Liver (tissue), 9 donors: Measurements from ENCODE around the gene TEX264. TPM values are rescaled to one million over a fixed set of nuclear protein-coding genes. Genes with fewer than 3 reads are reported as not detected.

ENCODE experiments used
- DNase-seq: peaks from one replicate; pipeline ENCODE4 v3.0.0-alpha.2; 2017; ENCODE audit warnings: low spot score
- H3K27ac ChIP-seq, 2 donors: one replicate each; pipeline ENCODE4 v1.7.0; 2013; ENCODE audit warnings: inconsistent platforms in 2 of 2, low read length in 2 of 2, control low read depth in 1 of 2, low read depth in 1 of 2, mild to moderate bottlenecking in 1 of 2
- H3K27me3 ChIP-seq, 4 donors: one replicate each; pipeline versions ENCODE4 v1.6.1 to v1.7.0; 2013; ENCODE audit warnings: low read length in 3 of 4, inconsistent platforms in 1 of 4, mild to moderate bottlenecking in 1 of 4, moderate library complexity in 1 of 4; ENCODE audit not compliant: control insufficient read depth in 4 of 4, insufficient read depth in 4 of 4
- H3K36me3 ChIP-seq, 4 donors: one replicate each; pipeline versions ENCODE4 v1.6.1 to v1.7.0; 2013; ENCODE audit warnings: low read length in 3 of 4, mild to moderate bottlenecking in 3 of 4, low read depth in 1 of 4, moderate library complexity in 1 of 4; ENCODE audit not compliant: control insufficient read depth in 4 of 4, insufficient read depth in 3 of 4
- H3K4me1 ChIP-seq, 4 donors: one replicate each; pipeline versions ENCODE4 v1.6.1 to v1.7.0; 2013; ENCODE audit warnings: low read length in 3 of 4, mild to moderate bottlenecking in 3 of 4, moderate library complexity in 1 of 4; ENCODE audit not compliant: control insufficient read depth in 4 of 4, insufficient read depth in 4 of 4
- H3K4me3 ChIP-seq, 3 donors: one replicate each; pipeline versions ENCODE4 v1.6.1 to v1.7.0; 2013; ENCODE audit warnings: low read length in 3 of 3, control low read depth in 1 of 3, low read depth in 1 of 3, mild to moderate bottlenecking in 1 of 3
- H3K9ac ChIP-seq, 2 donors: one replicate each; pipeline ENCODE4 v1.7.0; 2013; ENCODE audit warnings: low read length in 2 of 2, mild to moderate bottlenecking in 2 of 2, moderate library complexity in 2 of 2, control low read depth in 1 of 2, low read depth in 1 of 2
- H3K9me3 ChIP-seq, 4 donors: one replicate each; pipeline versions ENCODE4 v1.6.1 to v1.7.0; 2013; ENCODE audit warnings: low read length in 3 of 4; ENCODE audit not compliant: control insufficient read depth in 4 of 4
- EGR1 ChIP-seq, 2 donors: IDR thresholded peaks; 2 replicates each; pipeline ENCODE4 v1.6.1; 2016 to 2018; ENCODE audit warnings: antibody characterized with exemption in 2 of 2, low read depth in 2 of 2
- FOXA1 ChIP-seq: IDR thresholded peaks from 2 replicates; pipeline ENCODE4 v1.6.1; 2016; ENCODE audit warnings: antibody characterized with exemption
- FOXA2 ChIP-seq: IDR thresholded peaks from 2 replicates; pipeline ENCODE4 v1.6.1; 2016; ENCODE audit warnings: antibody characterized with exemption
- GABPA ChIP-seq, 2 donors: IDR thresholded peaks in 1 of 2; conservative IDR thresholded peaks in 1 of 2; 2 replicates each; pipeline ENCODE4 v1.6.1; 2016; ENCODE audit warnings: antibody characterized with exemption in 2 of 2, mild to moderate bottlenecking in 1 of 2, moderate library complexity in 1 of 2
- HNF4A ChIP-seq, 2 donors: conservative IDR thresholded peaks; 2 replicates each; pipeline ENCODE4 v1.6.1; 2016; ENCODE audit warnings: antibody characterized with exemption in 2 of 2, mild to moderate bottlenecking in 2 of 2
- HNF4G ChIP-seq: IDR thresholded peaks from 2 replicates; pipeline ENCODE4 v1.6.1; 2016; ENCODE audit warnings: antibody characterized with exemption
- JUND ChIP-seq, 2 donors: IDR thresholded peaks; 2 replicates each; pipeline ENCODE4 v1.6.1; 2016; ENCODE audit warnings: antibody characterized with exemption in 2 of 2
- NR2F2 ChIP-seq: IDR thresholded peaks from 2 replicates; pipeline ENCODE4 v1.6.1; 2016; ENCODE audit warnings: antibody characterized with exemption
- RAD21 ChIP-seq, 2 donors: IDR thresholded peaks; 2 replicates each; pipeline ENCODE4 v1.6.1; 2016; ENCODE audit warnings: antibody characterized with exemption in 2 of 2, mild to moderate bottlenecking in 2 of 2
- RXRA ChIP-seq, 2 donors: IDR thresholded peaks; 2 replicates each; pipeline ENCODE4 v1.6.1; 2017 to 2018; ENCODE audit warnings: antibody characterized with exemption in 2 of 2, mild to moderate bottlenecking in 1 of 2
- SP1 ChIP-seq: IDR thresholded peaks from 2 replicates; pipeline ENCODE4 v1.6.1; 2018; ENCODE audit warnings: antibody characterized with exemption, mild to moderate bottlenecking
- TAF1 ChIP-seq: conservative IDR thresholded peaks from 2 replicates; pipeline ENCODE4 v1.6.1; 2016; ENCODE audit warnings: antibody characterized with exemption, mild to moderate bottlenecking
- YY1 ChIP-seq: IDR thresholded peaks from 2 replicates; pipeline ENCODE4 v1.6.1; 2016; ENCODE audit warnings: antibody characterized with exemption, mild to moderate bottlenecking
- WGBS: extraction: QIAGEN DNeasy Blood & Tissue Kit; methylation state at CpG from one replicate; pipeline ENCODE4 v1.1.7; 2013; 5-methylcytosine and 5-hydroxymethylcytosine counted together
- polyA plus RNA-seq, 2 donors: library from polyadenylated mRNA; stranded (reverse) in 1 of 2; unstranded in 1 of 2; fragments of 200-250 nt in 1 of 2; fragments of >200 nt in 1 of 2; fragmentation: Nextera tagmentation in 1 of 2; extraction: Ambion mirVana in 1 of 2; gene quantifications; one replicate each; pipeline versions ENCODE4 v1.2.1 to v1.2.3, GENCODE V29; 2013 to 2015
- total RNA-seq, 2 donors: library from RNA; depleted of rRNA; stranded (reverse); fragments of >200 nt; gene quantifications; one replicate each; pipeline ENCODE4 v1.2.3, GENCODE V29; 2014
- TF ChIP-seq, protein P1 (sequence below): IDR thresholded peaks from 2 replicates; pipeline ENCODE4 v1.6.1; 2016; ENCODE audit warnings: antibody characterized with exemption
- TF ChIP-seq, protein P2 (sequence below): fragments of 150-350 bp; IDR thresholded peaks from 2 replicates; pipeline ENCODE4 v1.5.1; 2017; ENCODE audit warnings: improper control_type of control experiment, low read depth, low read length; ENCODE audit not compliant: missing input control
- TF ChIP-seq, protein P3 (sequence below): IDR thresholded peaks from 2 replicates; pipeline ENCODE4 v1.6.1; 2016; ENCODE audit warnings: antibody characterized with exemption, mild to moderate bottlenecking
- TF ChIP-seq, protein P4 (sequence below): IDR thresholded peaks from 2 replicates; pipeline ENCODE4 v1.6.1; 2016; ENCODE audit warnings: antibody characterized with exemption
- TF ChIP-seq, protein P5 (sequence below): IDR thresholded peaks from 2 replicates; pipeline ENCODE4 v1.6.1; 2016; ENCODE audit warnings: antibody characterized with exemption
- donor health status: healthy.
- donor health status: healthy.
- donor health status: healthy.
- donor health status: healthy.
- donor health status: healthy.

Gene TEX264
- total and polyA plus RNA-seq, 4 donors, result 21.2 to 48.4 (median 35.6) TPM

DNA sequence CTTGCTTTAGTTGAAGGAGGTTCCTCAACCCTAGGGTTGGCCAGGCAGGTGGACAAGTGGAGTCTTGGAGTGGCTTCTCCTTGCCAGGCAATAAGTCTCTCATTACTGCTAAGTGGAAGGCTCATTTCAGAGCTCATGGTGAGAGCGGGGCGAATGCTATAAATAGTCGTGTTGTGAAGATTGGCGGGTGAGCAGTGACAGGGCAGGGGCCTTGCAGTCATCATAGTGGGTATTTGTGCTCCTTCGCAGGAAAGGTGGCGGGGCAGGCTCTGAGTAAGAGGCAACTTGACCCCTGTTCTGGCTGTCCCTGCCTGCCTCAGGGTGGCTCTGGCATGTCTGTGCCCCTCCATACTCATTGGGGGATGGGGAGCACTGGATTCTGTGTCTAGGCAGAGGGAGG is 27.2 kb downstream of the TEX264 start:
- Histone ChIP-seq H3K27me3 (no peaks in the 10 kb centered on the region), H3K36me3 (peaks cover 5 to 66% (median 29%) of the 10 kb centered on the region in 4 donors), H3K9ac (no peak overlapping the region), H3K27ac (no peak overlapping the region), H3K9me3 (no peaks in the 10 kb centered on the region), H3K4me3 (no peak overlapping the region), H3K4me1 (no peaks in the 10 kb centered on the region)
- no peak for DNase-seq
- TF ChIP-seq SP1 (no peak), JUND (IDR thresholded peaks at IDR 0.05) (no peak), RXRA (IDR thresholded peaks at IDR 0.05) (no peak), HNF4A (conservative IDR thresholded peaks at IDR 0.05) (no peak), GABPA (IDR thresholded peaks at IDR 0.05 in 1 of 2, conservative IDR thresholded peaks at IDR 0.05 in 1 of 2) (no peak), NR2F2 (no peak), YY1 (no peak), RAD21 (IDR thresholded peaks at IDR 0.05) (no peak), EGR1 (IDR thresholded peaks at IDR 0.05; ENCODE audit: low read depth in 2 of 2) (no peak), HNF4G (no peak), FOXA1 (no peak), FOXA2 (no peak)
- TF ChIP-seq, protein P1, sequence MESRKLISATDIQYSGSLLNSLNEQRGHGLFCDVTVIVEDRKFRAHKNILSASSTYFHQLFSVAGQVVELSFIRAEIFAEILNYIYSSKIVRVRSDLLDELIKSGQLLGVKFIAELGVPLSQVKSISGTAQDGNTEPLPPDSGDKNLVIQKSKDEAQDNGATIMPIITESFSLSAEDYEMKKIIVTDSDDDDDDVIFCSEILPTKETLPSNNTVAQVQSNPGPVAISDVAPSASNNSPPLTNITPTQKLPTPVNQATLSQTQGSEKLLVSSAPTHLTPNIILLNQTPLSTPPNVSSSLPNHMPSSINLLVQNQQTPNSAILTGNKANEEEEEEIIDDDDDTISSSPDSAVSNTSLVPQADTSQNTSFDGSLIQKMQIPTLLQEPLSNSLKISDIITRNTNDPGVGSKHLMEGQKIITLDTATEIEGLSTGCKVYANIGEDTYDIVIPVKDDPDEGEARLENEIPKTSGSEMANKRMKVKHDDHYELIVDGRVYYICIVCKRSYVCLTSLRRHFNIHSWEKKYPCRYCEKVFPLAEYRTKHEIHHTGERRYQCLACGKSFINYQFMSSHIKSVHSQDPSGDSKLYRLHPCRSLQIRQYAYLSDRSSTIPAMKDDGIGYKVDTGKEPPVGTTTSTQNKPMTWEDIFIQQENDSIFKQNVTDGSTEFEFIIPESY, result no peak
- TF ChIP-seq, protein P2, sequence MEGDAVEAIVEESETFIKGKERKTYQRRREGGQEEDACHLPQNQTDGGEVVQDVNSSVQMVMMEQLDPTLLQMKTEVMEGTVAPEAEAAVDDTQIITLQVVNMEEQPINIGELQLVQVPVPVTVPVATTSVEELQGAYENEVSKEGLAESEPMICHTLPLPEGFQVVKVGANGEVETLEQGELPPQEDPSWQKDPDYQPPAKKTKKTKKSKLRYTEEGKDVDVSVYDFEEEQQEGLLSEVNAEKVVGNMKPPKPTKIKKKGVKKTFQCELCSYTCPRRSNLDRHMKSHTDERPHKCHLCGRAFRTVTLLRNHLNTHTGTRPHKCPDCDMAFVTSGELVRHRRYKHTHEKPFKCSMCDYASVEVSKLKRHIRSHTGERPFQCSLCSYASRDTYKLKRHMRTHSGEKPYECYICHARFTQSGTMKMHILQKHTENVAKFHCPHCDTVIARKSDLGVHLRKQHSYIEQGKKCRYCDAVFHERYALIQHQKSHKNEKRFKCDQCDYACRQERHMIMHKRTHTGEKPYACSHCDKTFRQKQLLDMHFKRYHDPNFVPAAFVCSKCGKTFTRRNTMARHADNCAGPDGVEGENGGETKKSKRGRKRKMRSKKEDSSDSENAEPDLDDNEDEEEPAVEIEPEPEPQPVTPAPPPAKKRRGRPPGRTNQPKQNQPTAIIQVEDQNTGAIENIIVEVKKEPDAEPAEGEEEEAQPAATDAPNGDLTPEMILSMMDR, result no peak
- TF ChIP-seq, protein P3, sequence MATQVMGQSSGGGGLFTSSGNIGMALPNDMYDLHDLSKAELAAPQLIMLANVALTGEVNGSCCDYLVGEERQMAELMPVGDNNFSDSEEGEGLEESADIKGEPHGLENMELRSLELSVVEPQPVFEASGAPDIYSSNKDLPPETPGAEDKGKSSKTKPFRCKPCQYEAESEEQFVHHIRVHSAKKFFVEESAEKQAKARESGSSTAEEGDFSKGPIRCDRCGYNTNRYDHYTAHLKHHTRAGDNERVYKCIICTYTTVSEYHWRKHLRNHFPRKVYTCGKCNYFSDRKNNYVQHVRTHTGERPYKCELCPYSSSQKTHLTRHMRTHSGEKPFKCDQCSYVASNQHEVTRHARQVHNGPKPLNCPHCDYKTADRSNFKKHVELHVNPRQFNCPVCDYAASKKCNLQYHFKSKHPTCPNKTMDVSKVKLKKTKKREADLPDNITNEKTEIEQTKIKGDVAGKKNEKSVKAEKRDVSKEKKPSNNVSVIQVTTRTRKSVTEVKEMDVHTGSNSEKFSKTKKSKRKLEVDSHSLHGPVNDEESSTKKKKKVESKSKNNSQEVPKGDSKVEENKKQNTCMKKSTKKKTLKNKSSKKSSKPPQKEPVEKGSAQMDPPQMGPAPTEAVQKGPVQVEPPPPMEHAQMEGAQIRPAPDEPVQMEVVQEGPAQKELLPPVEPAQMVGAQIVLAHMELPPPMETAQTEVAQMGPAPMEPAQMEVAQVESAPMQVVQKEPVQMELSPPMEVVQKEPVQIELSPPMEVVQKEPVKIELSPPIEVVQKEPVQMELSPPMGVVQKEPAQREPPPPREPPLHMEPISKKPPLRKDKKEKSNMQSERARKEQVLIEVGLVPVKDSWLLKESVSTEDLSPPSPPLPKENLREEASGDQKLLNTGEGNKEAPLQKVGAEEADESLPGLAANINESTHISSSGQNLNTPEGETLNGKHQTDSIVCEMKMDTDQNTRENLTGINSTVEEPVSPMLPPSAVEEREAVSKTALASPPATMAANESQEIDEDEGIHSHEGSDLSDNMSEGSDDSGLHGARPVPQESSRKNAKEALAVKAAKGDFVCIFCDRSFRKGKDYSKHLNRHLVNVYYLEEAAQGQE, result no peak
- TF ChIP-seq, protein P4, sequence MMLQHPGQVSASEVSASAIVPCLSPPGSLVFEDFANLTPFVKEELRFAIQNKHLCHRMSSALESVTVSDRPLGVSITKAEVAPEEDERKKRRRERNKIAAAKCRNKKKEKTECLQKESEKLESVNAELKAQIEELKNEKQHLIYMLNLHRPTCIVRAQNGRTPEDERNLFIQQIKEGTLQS, result no peak
- 95% methylated on average over 6 of the region's 6 CpGs for WGBS

DNA sequence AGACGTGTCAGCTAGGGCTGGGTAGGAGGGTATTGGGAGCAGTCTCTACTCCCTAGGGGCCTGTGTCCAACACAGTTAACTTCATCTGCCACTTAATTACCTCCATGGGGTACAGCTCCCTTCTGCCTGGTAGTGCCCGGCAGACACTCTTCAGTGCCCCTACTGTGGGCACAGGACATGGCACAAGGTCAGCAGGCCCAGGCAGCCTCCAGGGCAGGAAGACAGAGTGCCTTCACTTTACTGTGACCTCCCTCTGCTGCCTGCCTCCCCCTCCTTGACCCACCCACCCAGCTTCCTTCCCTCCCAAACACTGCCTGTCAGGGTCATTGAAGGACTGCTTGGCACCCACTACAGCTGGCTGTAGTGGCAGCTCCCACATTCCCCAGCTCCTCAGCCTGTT is 29.4 kb downstream of the TEX264 start:
- Histone ChIP-seq H3K27ac (no peak overlapping the region), H3K27me3 (no peaks in the 10 kb centered on the region), H3K4me3 (no peak overlapping the region), H3K36me3 (peaks cover 9 to 74% (median 33%) of the 10 kb centered on the region in 4 donors), H3K4me1 (no peaks in the 10 kb centered on the region), H3K9ac (no peak overlapping the region), H3K9me3 (no peaks in the 10 kb centered on the region)
- no peak for DNase-seq
- 94% methylated on average over 2 of the region's 2 CpGs for WGBS
- TF ChIP-seq JUND (IDR thresholded peaks at IDR 0.05) (no peak), FOXA2 (no peak), EGR1 (IDR thresholded peaks at IDR 0.05; ENCODE audit: low read depth in 2 of 2) (no peak), GABPA (IDR thresholded peaks at IDR 0.05 in 1 of 2, conservative IDR thresholded peaks at IDR 0.05 in 1 of 2) (no peak), RXRA (IDR thresholded peaks at IDR 0.05) (no peak), HNF4A (conservative IDR thresholded peaks at IDR 0.05) (no peak), TAF1 (no peak), RAD21 (IDR thresholded peaks at IDR 0.05) (no peak), NR2F2 (no peak), FOXA1 (no peak), YY1 (no peak), HNF4G (no peak)
- TF ChIP-seq, protein P2, result no peak
- TF ChIP-seq, protein P5, sequence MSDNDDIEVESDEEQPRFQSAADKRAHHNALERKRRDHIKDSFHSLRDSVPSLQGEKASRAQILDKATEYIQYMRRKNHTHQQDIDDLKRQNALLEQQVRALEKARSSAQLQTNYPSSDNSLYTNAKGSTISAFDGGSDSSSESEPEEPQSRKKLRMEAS, result no peak
- TF ChIP-seq, protein P3, result no peak
